Keratinocyte (primary cell): ENCODE data around the gene CPTP.
"Not testable (repeated sequence)": the region's sequence is repeated elsewhere in the genome, so short reads cannot be mapped to it uniquely, and the experiment has no call there.

ENCODE experiments used
- EZH2 ChIP-seq: IDR thresholded peaks from one replicate; pipeline ENCODE4 v1.6.1; 2012; ENCODE audit warnings: inconsistent platforms, mild to moderate bottlenecking, low read length, moderate library complexity
- TF ChIP-seq, protein P1 (sequence below), 3 experiments: IDR thresholded peaks in 1 of 3; conservative IDR thresholded peaks in 1 of 3; optimal IDR thresholded peaks in 1 of 3; 2 replicates in 2 of 3; 3 replicates in 1 of 3; pipeline versions ENCODE3 to v1.5.1; 2011; ENCODE audit warnings: low read length in 3 of 3, mild to moderate bottlenecking in 3 of 3, moderate library complexity in 2 of 3, control low read depth in 1 of 3, inconsistent platforms in 1 of 3; ENCODE audit not compliant: insufficient read depth in 2 of 3; ENCODE audit errors: extremely low read depth in 1 of 3

DNA sequence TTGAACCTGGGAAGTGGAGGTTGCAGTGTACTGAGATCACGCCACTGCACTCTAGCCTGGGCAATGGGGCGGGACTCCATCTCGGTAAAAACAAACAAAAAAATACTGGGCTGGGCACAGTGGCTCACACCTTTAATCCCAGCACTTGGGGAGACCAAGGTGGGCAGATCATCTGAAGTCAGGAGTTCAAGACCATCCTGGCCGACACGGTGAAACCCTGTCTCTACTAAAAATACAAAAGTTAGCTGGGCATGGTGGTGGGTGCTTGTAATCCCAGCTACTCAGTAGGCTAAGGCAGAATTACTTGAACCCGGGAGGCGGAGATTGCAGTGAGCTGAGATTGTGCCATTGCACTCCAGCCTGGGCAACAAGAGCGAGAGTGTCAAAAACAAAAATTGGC lies 8.4 kb upstream of the CPTP start:
- TF ChIP-seq, protein P1, sequence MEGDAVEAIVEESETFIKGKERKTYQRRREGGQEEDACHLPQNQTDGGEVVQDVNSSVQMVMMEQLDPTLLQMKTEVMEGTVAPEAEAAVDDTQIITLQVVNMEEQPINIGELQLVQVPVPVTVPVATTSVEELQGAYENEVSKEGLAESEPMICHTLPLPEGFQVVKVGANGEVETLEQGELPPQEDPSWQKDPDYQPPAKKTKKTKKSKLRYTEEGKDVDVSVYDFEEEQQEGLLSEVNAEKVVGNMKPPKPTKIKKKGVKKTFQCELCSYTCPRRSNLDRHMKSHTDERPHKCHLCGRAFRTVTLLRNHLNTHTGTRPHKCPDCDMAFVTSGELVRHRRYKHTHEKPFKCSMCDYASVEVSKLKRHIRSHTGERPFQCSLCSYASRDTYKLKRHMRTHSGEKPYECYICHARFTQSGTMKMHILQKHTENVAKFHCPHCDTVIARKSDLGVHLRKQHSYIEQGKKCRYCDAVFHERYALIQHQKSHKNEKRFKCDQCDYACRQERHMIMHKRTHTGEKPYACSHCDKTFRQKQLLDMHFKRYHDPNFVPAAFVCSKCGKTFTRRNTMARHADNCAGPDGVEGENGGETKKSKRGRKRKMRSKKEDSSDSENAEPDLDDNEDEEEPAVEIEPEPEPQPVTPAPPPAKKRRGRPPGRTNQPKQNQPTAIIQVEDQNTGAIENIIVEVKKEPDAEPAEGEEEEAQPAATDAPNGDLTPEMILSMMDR (optimal IDR thresholded peaks at IDR 0.05 in 1 of 3, IDR thresholded peaks at IDR 0.05 in 1 of 3, conservative IDR thresholded peaks at IDR 0.05 in 1 of 3; ENCODE audit: extremely low read depth in 1 of 3, insufficient read depth in 2 of 3, low read length in 3 of 3) = not testable (repeated sequence)
- TF ChIP-seq EZH2 = not testable (repeated sequence)
